ENCODE measurements around the gene NTN5.

The NTN5 gene

GRCh38 chr19:48646001-48646721 is 26.7 kb downstream of the NTN5 start, which contains the start of gene CA11:
Gene CA11, minus strand, starts transcription at chr19:48646187. Its CDS starts 555 bp downstream, at chr19:48645632.
- no peaks in the 10 kb centered on the region for H3K36me3 ChIP-seq (replicated peaks)
- in situ Hi-C loops (cut with HindIII; ENCODE audit: low pct_ligation_motif_present, low sequenced_read_pairs) = no loop called here
- TF ChIP-seq CTCF (IDR thresholded peaks at IDR 0.05; ENCODE audit: low read depth, low read length, missing control alignments) = peak; percentile 91
- peak; percentile 68 for DNase-seq
- no peaks in the 10 kb centered on the region for H3K27me3 ChIP-seq (replicated peaks)
- no peak within 1 kb of the TSS for H3K27ac ChIP-seq
- H3K4me3 ChIP-seq (ENCODE audit: low read depth, low read length) = peak within 1 kb of the TSS; percentile 52

DNA sequence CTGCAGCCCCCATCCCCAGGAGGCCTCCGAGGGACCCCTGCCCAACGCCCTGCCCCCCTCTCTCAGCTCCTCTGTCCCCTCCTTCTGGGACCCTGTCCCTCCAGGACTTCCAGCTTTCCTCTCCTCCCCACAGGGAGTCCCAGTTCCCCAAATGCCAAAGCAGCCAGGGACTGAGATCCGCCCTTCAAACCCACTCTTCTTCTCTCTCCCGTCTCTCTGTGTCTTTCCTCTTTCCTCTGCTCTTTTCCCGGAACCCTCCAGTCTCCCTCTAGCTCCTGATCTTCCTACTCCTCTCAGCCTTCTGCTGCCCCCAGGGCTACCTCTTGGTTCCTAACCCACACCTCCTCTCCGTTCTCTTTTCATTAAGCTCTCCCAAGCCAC is 27.2 kb downstream of the NTN5 start:
- no peak overlapping the region for H3K27ac ChIP-seq
- H3K4me3 ChIP-seq (ENCODE audit: low read depth, low read length) = peak overlapping the region; percentile 52
- no peak for TF ChIP-seq CTCF (IDR thresholded peaks at IDR 0.05; ENCODE audit: low read depth, low read length, missing control alignments)
- no peaks in the 10 kb centered on the region for H3K27me3 ChIP-seq (replicated peaks)
- H3K36me3 ChIP-seq (replicated peaks) = no peaks in the 10 kb centered on the region
- in situ Hi-C loops (cut with HindIII; ENCODE audit: low pct_ligation_motif_present, low sequenced_read_pairs) = no loop called here
- DNase-seq = no peak

GRCh38 chr19:48644839-48645619 is 27.8 kb downstream of the NTN5 start:
- peak; percentile 69 for DNase-seq
- in situ Hi-C loops (cut with HindIII; ENCODE audit: low pct_ligation_motif_present, low sequenced_read_pairs) = no loop called here
- no peak overlapping the region for H3K27ac ChIP-seq
- peak overlapping the region; percentile 30 for H3K4me3 ChIP-seq (ENCODE audit: low read depth, low read length)
- no peaks in the 10 kb centered on the region for H3K36me3 ChIP-seq (replicated peaks)
- TF ChIP-seq CTCF (IDR thresholded peaks at IDR 0.05; ENCODE audit: low read depth, low read length, missing control alignments) = no peak
- no peaks in the 10 kb centered on the region for H3K27me3 ChIP-seq (replicated peaks)

DNA sequence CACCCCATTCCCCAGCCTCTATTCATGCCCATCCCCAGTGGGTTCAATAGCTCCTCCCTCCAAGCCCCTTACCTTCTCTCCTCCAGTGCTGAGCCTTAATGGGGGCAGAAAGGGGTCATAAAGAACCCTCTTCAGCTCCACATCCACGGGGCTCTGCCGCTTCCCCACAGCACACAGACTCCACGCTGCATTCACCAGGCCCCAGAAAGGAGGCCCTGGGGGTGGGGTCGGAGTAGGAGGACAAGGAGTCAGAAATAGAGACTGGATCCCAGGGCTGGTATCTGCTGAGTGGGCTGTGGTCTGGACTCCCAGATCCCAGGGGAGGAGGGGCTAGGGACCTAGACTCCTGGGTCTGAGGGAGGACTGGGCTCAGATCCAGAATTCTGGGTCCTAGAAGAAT is 28.5 kb downstream of the NTN5 start:
- DNase-seq = no peak
- Histone ChIP-seq H3K27me3 (replicated peaks) (no peaks in the 10 kb centered on the region), H3K36me3 (replicated peaks) (no peaks in the 10 kb centered on the region), H3K27ac (no peak overlapping the region), H3K4me3 (ENCODE audit: low read depth, low read length) (no peak overlapping the region)
- no peak for TF ChIP-seq CTCF (IDR thresholded peaks at IDR 0.05; ENCODE audit: low read depth, low read length, missing control alignments)
- in situ Hi-C loops (cut with HindIII; ENCODE audit: low pct_ligation_motif_present, low sequenced_read_pairs) = no loop called here

GRCh38 chr19:48642862-48643261 is 30.0 kb downstream of the NTN5 start:
- no peak for TF ChIP-seq CTCF (IDR thresholded peaks at IDR 0.05; ENCODE audit: low read depth, low read length, missing control alignments)
- Histone ChIP-seq H3K36me3 (replicated peaks) (no peaks in the 10 kb centered on the region), H3K4me3 (ENCODE audit: low read depth, low read length) (no peak overlapping the region), H3K27ac (no peak overlapping the region), H3K27me3 (replicated peaks) (no peaks in the 10 kb centered on the region)
- in situ Hi-C loops (cut with HindIII; ENCODE audit: low pct_ligation_motif_present, low sequenced_read_pairs) = no loop called here
- DNase-seq = no peak
